Thoracic aorta (tissue), 2 donors: ENCODE measurements around the gene H2BK1. TPM values are rescaled to one million over a fixed set of nuclear protein-coding genes. Genes with fewer than 3 reads are reported as not detected.

Experiments used
- ATAC-seq: fragments of 150-250 bp; one replicate; pipeline ENCODE4 v1.8.0; 2017; ENCODE audit warnings: low read depth; ENCODE audit not compliant: insufficient number of reproducible peaks, low FRiP score
- DNase-seq: peaks from one replicate; pipeline ENCODE4 v3.0.0-alpha.2; 2020; ENCODE audit warnings: low spot score
- H3K27ac ChIP-seq, 2 donors: fragments of 200-600 bp; sonication (generic); 1 replicate in 1 of 2; 2 replicates in 1 of 2; pipeline ENCODE4 v1.5.1; 2016; ENCODE audit warnings: mild to moderate bottlenecking in 2 of 2, moderate library complexity in 2 of 2
- H3K27me3 ChIP-seq: fragments of 200-600 bp; sonication (generic); replicated peaks from 2 replicates; pipeline ENCODE4 v1.6.0; 2016; ENCODE audit warnings: mild to moderate bottlenecking; ENCODE audit not compliant: insufficient read depth
- H3K36me3 ChIP-seq: fragments of 200-600 bp; sonication (generic); one replicate; pipeline ENCODE4 v1.5.1; 2016
- H3K4me1 ChIP-seq, 2 donors: fragments of 200-600 bp; sonication (generic); 1 replicate in 1 of 2; 2 replicates in 1 of 2; pipeline versions ENCODE4 v1.5.1 to v1.6.0; 2016; ENCODE audit warnings: low read depth in 2 of 2, mild to moderate bottlenecking in 1 of 2; ENCODE audit not compliant: control insufficient read depth in 1 of 2
- H3K4me3 ChIP-seq: fragments of 200-600 bp; sonication (generic); 2 replicates; pipeline ENCODE4 v1.5.1; 2016; ENCODE audit warnings: mild to moderate bottlenecking
- H3K9me3 ChIP-seq: fragments of 200-600 bp; sonication (generic); 2 replicates; pipeline ENCODE4 v1.5.1; 2016
- total RNA-seq, 2 donors: library from RNA; depleted of rRNA; stranded (reverse); fragments of >200 nt; gene quantifications; one replicate each; pipeline versions ENCODE4 v1.1.0 to v1.2.3, GENCODE V29; 2016
- TF ChIP-seq, protein P1 (sequence below): fragments of 200-600 bp; sonication (generic); IDR thresholded peaks from one replicate; pipeline ENCODE4 v1.5.1; 2019; ENCODE audit warnings: antibody characterized with exemption

H2BK1 gene
- total RNA-seq, 2 donors from 2014 or later = not detected

DNA sequence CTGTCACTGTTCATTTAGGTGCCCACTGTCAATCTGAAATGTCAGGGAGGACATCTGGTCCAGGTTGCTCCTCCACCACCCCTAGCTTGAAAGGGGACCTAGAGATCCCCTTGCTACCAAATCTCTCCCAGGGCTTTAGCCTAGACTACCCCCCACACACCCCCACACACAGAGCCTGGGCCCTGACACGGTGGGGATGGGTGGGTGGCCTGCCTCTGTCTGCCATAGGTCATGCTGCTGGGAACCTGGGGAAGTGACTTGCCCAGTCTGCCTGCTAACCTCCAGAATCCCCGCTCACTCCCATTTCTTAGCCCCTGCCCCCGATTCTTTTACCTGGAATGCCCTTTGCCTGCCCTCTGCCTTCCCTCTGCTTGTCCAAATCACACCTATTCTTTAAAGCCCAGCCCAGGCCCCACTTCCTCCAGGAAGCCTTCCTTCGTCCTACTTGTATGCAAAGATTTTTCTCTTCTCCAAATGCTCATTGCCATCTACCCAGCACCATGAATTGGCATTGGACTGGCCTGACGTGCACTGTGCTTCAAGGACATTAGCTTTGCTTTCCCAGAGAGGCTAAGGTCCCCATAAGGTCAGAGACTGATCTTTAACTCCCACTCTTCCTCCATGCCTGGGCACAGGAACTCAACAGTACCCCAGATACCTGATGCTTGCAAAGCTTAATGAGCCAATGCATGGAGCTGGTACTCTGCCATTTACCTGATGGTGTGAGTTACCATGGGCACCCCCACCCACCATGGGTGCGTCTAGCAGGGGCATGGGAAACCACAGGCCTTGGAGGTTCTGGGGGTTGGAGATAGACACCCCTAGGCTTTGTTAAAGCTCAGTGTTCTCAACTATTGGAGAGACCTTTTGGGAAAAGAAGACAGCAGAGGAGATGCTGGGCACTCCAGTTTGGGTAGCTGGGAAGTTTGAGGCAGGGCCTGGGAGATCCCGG is 40.2 kb upstream of the H2BK1 start:
- ATAC-seq (no peak), DNase-seq (no peak)
- Histone ChIP-seq H3K36me3 (no peaks in the 10 kb centered on the region), H3K4me1 (peaks cover 31 to 72% of the 10 kb centered on the region in 2 donors), H3K9me3 (no peaks in the 10 kb centered on the region), H3K27me3 (no peaks in the 10 kb centered on the region), H3K4me3 (peak overlapping the region; percentile 89), H3K27ac (peak overlapping the region; percentile 96 to 99)
- TF ChIP-seq, protein P1, sequence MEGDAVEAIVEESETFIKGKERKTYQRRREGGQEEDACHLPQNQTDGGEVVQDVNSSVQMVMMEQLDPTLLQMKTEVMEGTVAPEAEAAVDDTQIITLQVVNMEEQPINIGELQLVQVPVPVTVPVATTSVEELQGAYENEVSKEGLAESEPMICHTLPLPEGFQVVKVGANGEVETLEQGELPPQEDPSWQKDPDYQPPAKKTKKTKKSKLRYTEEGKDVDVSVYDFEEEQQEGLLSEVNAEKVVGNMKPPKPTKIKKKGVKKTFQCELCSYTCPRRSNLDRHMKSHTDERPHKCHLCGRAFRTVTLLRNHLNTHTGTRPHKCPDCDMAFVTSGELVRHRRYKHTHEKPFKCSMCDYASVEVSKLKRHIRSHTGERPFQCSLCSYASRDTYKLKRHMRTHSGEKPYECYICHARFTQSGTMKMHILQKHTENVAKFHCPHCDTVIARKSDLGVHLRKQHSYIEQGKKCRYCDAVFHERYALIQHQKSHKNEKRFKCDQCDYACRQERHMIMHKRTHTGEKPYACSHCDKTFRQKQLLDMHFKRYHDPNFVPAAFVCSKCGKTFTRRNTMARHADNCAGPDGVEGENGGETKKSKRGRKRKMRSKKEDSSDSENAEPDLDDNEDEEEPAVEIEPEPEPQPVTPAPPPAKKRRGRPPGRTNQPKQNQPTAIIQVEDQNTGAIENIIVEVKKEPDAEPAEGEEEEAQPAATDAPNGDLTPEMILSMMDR = no peak

DNA sequence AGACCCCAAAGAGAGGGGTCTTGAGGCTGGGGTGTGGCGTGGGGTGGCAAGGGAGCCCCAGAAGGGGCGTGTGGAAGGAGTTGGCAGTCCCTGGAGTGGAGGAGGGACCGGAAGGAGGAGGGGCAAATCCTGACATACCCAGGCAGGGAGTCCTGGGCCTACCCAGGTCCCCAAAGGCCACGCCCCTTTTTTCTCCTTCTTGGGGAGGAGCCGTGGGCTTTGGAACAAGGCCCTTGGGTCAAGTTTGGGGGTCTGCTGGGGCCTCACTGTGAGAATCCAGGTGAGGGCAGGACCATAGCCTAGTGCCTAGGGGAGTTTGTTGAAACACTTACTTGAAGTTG is 39.4 kb upstream of the H2BK1 start:
- Histone ChIP-seq H3K36me3 (no peaks in the 10 kb centered on the region), H3K27me3 (no peaks in the 10 kb centered on the region), H3K27ac (peak overlapping the region; percentile 96 to 99), H3K9me3 (no peaks in the 10 kb centered on the region), H3K4me1 (peaks cover 39 to 79% of the 10 kb centered on the region in 2 donors), H3K4me3 (peak overlapping the region; percentile 89)
- TF ChIP-seq, protein P1 = no peak
- no peak for DNase-seq
- peak; percentile 33 for ATAC-seq

GRCh38 chr7:151249034-151249731 is 38.9 kb upstream of the H2BK1 start:
- no peaks in the 10 kb centered on the region for H3K36me3 ChIP-seq
- no peaks in the 10 kb centered on the region for H3K27me3 ChIP-seq
- DNase-seq (no peak), ATAC-seq (peak; percentile 17)
- H3K4me3 ChIP-seq = peak overlapping the region; percentile 89
- H3K9me3 ChIP-seq = no peaks in the 10 kb centered on the region
- TF ChIP-seq, protein P1 = no peak
- peaks cover 41 to 79% of the 10 kb centered on the region in 2 donors for H3K4me1 ChIP-seq
- H3K27ac ChIP-seq = peak overlapping the region; percentile 96 to 99

DNA sequence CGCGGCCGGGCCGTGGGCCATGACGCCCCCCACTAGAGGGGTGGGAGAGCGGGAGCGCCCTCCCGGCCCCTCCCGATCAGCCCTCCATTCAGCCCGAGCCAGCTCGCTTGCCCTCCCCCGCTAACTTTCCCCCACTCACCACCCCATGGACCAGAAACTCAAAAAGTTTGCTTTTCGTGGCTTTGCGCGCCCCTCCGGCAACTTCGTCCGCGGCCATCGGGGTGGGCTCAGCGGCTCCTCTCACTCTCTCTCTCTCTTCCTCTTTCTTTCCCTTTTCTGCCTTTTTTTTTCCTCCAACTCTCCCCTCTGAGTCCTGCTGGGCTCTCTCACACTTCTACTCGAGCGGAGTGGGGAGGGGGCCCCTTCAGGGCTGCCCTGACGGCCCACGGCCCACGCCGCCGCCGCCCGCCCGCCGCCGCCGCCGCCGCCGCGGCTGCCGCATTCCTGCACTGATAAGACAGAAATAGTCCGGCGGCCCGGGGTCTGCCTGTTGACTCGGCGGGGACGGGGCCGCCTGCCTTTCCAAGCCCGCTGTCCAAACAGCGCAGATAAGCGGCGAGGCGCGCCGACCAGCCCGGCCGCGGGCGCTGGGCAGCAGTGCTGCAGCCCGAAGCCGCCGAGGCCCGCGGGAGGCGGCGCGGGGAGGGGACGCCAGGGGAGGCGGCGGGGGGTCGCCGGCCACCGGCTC is 38.2 kb upstream of the H2BK1 start, which contains the start of gene SMARCD3:
SMARCD3 (minus strand) TSS at position 349 of the 688 bp plus-strand sequence; CDS start at position 217, 132 bp downstream.
- peak within 1 kb of the TSS; percentile 89 for H3K4me3 ChIP-seq
- DNase-seq (no peak), ATAC-seq (peak; percentile 1)
- no peaks in the 10 kb centered on the region for H3K9me3 ChIP-seq
- no peaks in the 10 kb centered on the region for H3K27me3 ChIP-seq
- peak within 1 kb of the TSS; percentile 96 to 99 for H3K27ac ChIP-seq
- peaks cover 45 to 75% of the 10 kb centered on the region in 2 donors for H3K4me1 ChIP-seq
- TF ChIP-seq, protein P1 = no peak
- H3K36me3 ChIP-seq = no peaks in the 10 kb centered on the region
